Adrenal gland (tissue), 12 donors: ENCODE data around the gene CABP1. TPM values are rescaled to one million over a fixed set of nuclear protein-coding genes. Genes with fewer than 3 reads are reported as not detected.
"Not testable (repeated sequence)": the region's sequence is repeated elsewhere in the genome, so short reads cannot be mapped to it uniquely, and the experiment has no call there.

Source experiments
- DNase-seq, 7 donors: peaks; one replicate each; pipeline ENCODE4 v3.0.0-alpha.2; 2019 to 2020
- H3K27ac ChIP-seq, 5 donors: fragments of 200-600 bp; sonication (generic) in 4 of 5; 1 replicate in 3 of 5; 2 replicates in 2 of 5; pipeline versions ENCODE4 v1.5.1 to v1.8.0; 2016 to 2020; ENCODE audit warnings: mild to moderate bottlenecking in 1 of 5
- H3K27me3 ChIP-seq: fragments of 200-600 bp; 2 replicates; pipeline ENCODE4 v1.8.0; 2021
- H3K36me3 ChIP-seq, 2 donors: fragments of 200-600 bp; replicated peaks in 1 of 2; 1 replicate in 1 of 2; 2 replicates in 1 of 2; pipeline versions ENCODE4 v1.5.1 to v1.8.0; 2018 to 2022
- H3K4me1 ChIP-seq, 2 donors: fragments of 200-600 bp; replicated peaks in 1 of 2; 1 replicate in 1 of 2; 2 replicates in 1 of 2; pipeline versions ENCODE4 v1.5.1 to v1.8.0; 2018 to 2021
- H3K4me3 ChIP-seq, 4 donors: fragments of 200-600 bp; sonication (generic) in 3 of 4; one replicate each; pipeline ENCODE4 v1.5.1; 2016 to 2018
- H3K9me3 ChIP-seq, 3 donors: fragments of 200-600 bp; sonication (generic) in 1 of 3; replicated peaks in 1 of 3; 1 replicate in 2 of 3; 2 replicates in 1 of 3; pipeline versions ENCODE4 v1.5.1 to v1.8.0; 2016 to 2021
- POLR2A ChIP-seq, 2 donors: fragments of 450-650 bp; IDR thresholded peaks; one replicate each; pipeline ENCODE4 v1.6.1; 2017; ENCODE audit warnings: antibody characterized with exemption in 2 of 2, mild to moderate bottlenecking in 2 of 2, moderate library complexity in 1 of 2
- WGBS, 4 donors: extraction: QIAGEN DNeasy Blood & Tissue Kit in 2 of 4; methylation state at CpG; one replicate each; pipeline versions ENCODE4 v1.1.5 to v1.1.7; 2013 to 2017; 5-methylcytosine and 5-hydroxymethylcytosine counted together
- intact Hi-C, 2 donors: fragments of 100-400 bp; cut with DNase I; formaldehyde crosslinking; loops; one replicate each; pipeline versions ENCODE4 v1.14.1 to v1.15.0; 2022 to 2023
- polyA plus RNA-seq, 3 donors: library from polyadenylated mRNA; stranded (reverse); fragments of 200-250 nt in 2 of 3; fragments of 350-450 nt in 1 of 3; fragmentation: Illumina TruSeq in 1 of 3; extraction: RNeasy Lipid Tissue Mini Kit (QIAGEN cat#74804) in 1 of 3; gene quantifications; one replicate each; pipeline ENCODE4 v1.2.3, GENCODE V29; 2013 to 2014
- total RNA-seq, 9 donors: library from RNA; depleted of rRNA in 4 of 9; stranded (reverse); fragments of >200 nt in 4 of 9; fragments of 120-200 nt in 1 of 9; fragmentation: NEBNext Ultra II Directional in 1 of 9; extraction: Animal tissue kit (Norgen Biotek cat#: 25700) in 1 of 9; gene quantifications; one replicate each; pipeline versions ENCODE4 v1.1.0 to v1.2.4, GENCODE V29; 2013 to 2023
- TF ChIP-seq, protein P1 (sequence below), 6 experiments: fragments of 450-650 bp in 4 of 6; fragments of 200-600 bp in 2 of 6; sonication (generic) in 1 of 6; IDR thresholded peaks; 1 replicate in 5 of 6; 2 replicates in 1 of 6; pipeline versions ENCODE4 v1.5.1 to v1.8.0; 2016 to 2021; ENCODE audit warnings: antibody characterized with exemption in 6 of 6, mild to moderate bottlenecking in 2 of 6, moderate library complexity in 1 of 6
- donor health status: healthy with polysubstance abuse.
- donor health status: Bipolar disorder and iron deficiency.
- donor health status: DM: yes; HTN: yes; CAD: no.
- donor health status: DM: no; HTN: no; CAD: no.
- donor health status: DM: no; HTN: no; CAD: no.
- donor health status: DM: yes; HTN: yes; CAD: no.

The CABP1 gene
- total and polyA plus RNA-seq, 12 donors: 0.42 to 5.1 (median 2.3) TPM; not detected in 1

- Histone ChIP-seq H3K27me3 (no peaks in the 10 kb centered on the region), H3K36me3 (no peaks in the 10 kb centered on the region), H3K27ac (no peak overlapping the region), H3K9me3 (no peaks in the 10 kb centered on the region), H3K4me3 (no peak overlapping the region), H3K4me1 (peaks cover 0 to 10% of the 10 kb centered on the region in 2 donors)
- TF ChIP-seq POLR2A (IDR thresholded peaks at IDR 0.05): no peak
- TF ChIP-seq, protein P1, sequence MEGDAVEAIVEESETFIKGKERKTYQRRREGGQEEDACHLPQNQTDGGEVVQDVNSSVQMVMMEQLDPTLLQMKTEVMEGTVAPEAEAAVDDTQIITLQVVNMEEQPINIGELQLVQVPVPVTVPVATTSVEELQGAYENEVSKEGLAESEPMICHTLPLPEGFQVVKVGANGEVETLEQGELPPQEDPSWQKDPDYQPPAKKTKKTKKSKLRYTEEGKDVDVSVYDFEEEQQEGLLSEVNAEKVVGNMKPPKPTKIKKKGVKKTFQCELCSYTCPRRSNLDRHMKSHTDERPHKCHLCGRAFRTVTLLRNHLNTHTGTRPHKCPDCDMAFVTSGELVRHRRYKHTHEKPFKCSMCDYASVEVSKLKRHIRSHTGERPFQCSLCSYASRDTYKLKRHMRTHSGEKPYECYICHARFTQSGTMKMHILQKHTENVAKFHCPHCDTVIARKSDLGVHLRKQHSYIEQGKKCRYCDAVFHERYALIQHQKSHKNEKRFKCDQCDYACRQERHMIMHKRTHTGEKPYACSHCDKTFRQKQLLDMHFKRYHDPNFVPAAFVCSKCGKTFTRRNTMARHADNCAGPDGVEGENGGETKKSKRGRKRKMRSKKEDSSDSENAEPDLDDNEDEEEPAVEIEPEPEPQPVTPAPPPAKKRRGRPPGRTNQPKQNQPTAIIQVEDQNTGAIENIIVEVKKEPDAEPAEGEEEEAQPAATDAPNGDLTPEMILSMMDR (IDR thresholded peaks at IDR 0.05): no peak
- intact Hi-C loops: no loop called here
- no peak for DNase-seq
- WGBS, 4 donors: 88 to 92% (median 91%) methylated on average over 20 to 34 of the region's 34 CpGs
These were observed 26.4 kb downstream of the CABP1 start for GRCh38 chr12:120666571-120667390.

DNA sequence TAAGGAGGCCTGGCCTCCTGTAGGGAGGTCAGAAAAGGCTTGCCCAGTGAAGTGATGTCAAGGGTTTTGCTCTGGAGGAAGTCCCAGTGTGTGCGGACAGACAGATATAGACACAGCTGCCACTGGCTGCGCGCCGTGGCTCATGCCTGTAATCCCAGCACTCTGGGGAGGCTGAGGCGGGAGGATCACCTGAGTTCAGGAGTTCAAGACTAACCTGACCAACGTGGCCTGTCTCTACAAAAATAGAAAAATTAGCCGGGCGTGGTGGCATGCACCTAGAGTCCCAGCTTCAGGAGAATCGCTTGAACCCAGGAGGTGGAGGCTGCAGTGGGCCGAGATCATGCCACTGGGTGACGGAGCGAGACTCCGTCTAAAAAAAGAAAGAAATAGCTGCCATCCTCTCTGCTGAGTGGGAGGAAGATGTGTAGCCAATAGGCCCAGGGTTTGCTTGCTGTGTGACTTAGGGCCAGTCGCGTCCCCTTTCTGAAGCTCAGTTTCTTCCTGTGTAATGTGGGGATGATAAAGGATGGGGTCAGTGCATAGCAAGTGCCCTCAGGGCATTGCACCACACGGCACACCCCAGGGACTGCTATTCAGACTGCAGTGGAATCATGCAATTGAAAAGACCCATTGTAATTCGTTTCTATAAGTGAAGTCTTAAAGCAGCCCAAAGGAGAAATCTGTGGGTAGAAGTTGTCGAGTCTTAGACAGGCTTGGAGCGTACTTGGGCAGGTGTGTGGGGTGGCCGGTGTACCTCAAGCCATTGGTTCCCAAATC, 27.9 kb downstream of the CABP1 start:
- Histone ChIP-seq H3K36me3 (no peaks in the 10 kb centered on the region), H3K27ac (peak overlapping the region in 1 of 5 donors; percentile 85), H3K4me3 (no peak overlapping the region), H3K27me3 (no peaks in the 10 kb centered on the region), H3K9me3 (no peaks in the 10 kb centered on the region), H3K4me1 (peaks cover 0 to 10% of the 10 kb centered on the region in 2 donors)
- no peak for TF ChIP-seq POLR2A (IDR thresholded peaks at IDR 0.05)
- TF ChIP-seq, protein P1 (IDR thresholded peaks at IDR 0.05): no peak
- 88 to 90% (median 89%) methylated on average over 20 of the region's 20 CpGs for WGBS, 4 donors
- intact Hi-C loops: no loop called here
- DNase-seq: no peak

DNA sequence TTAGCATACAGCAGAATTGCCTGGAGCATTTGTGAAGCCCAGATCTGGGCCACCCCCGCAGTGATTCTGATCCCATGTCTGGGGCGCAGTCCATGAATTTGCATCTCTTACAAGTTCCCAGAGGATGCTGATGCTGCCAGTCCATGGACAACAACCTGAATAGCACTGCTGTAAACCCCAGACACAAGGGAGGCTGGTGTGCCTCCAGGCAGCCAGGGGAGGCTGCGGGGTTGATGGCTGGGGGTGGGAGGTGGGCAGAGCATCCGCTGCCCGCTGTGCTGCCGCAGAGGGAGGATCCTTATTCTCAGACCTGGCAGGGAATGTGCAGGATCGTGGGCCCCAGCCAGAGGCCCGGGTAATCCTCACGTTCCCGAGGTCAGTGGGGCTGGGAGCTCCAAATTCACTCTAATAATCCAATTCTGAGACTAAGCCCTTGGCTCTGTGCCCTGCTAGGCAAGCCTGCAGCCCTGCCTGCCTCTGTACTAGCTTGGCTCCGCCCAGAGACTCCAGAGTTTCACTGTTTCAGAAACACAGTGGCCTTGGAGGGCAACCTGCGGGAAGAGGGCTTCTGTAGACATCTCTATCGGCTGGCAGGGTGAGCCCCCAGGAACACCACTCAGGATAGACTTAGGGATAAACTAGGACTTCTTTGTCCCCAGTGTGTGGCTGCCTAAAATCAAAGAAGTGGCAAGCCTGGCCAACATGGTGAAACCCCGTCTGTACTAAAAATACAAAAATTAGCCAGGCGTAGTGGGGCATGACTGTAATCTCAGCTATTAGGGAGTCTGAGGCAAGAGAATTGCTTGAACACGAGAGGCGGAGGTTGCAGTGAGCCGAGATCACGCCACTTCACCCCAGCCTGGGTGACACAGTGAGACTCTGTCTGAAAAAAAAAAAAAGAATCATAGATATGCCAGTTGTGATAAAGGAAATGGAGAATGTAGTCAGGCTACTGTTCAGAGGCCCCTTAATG, 28.7 kb downstream of the CABP1 start:
- H3K27me3 ChIP-seq: no peaks in the 10 kb centered on the region
- intact Hi-C loops: no loop called here
- DNase-seq: peak; percentile 72 to 90 (median 88)
- no peaks in the 10 kb centered on the region for H3K36me3 ChIP-seq
- WGBS, 4 donors: 33 to 38% (median 35%) methylated on average over 11 to 19 of the region's 19 CpGs
- H3K9me3 ChIP-seq: no peaks in the 10 kb centered on the region
- H3K4me1 ChIP-seq: peaks cover 0 to 3% of the 10 kb centered on the region in 2 donors
- H3K4me3 ChIP-seq: peak overlapping the region in 1 of 4 donors; percentile 28
- peak in 1 of 2 donors; percentile 50 for TF ChIP-seq POLR2A (IDR thresholded peaks at IDR 0.05)
- TF ChIP-seq, protein P1 (IDR thresholded peaks at IDR 0.05): no peak
- H3K27ac ChIP-seq: peak overlapping the region; percentile 43 to 89 (median 85)

GRCh38 chr12:120670237-120670636, 29.8 kb downstream of the CABP1 start:
- intact Hi-C loops, H3K4me1 ChIP-seq, H3K36me3 ChIP-seq, H3K27me3 ChIP-seq, H3K4me3 ChIP-seq, H3K9me3 ChIP-seq, DNase-seq: not testable (repeated sequence)
- WGBS, 4 donors: 87 to 97% (median 94%) methylated on average over 6 of the region's 6 CpGs
- peak overlapping the region in 2 of 5 donors; percentile 38 to 89 for H3K27ac ChIP-seq
